Naive thymus-derived CD4-positive, alpha-beta T cell (primary cell): ENCODE measurements around the gene CLPTM1L. TPM values are rescaled to one million over a fixed set of nuclear protein-coding genes. Genes with fewer than 3 reads are reported as not detected.
A peak's percentile ranks its signal among the peaks of the same experiment; 100 is the strongest.

Experiments
- ATAC-seq: fragments of 150-1000 bp; cut with Tn5 transposase; 2 replicates; pipeline ENCODE4 v1.10.0; 2021; ENCODE audit warnings: mild to moderate bottlenecking, moderate library complexity
- CTCF ChIA-PET: fragments of 350-600 bp; sonication (Branson Sonifier 250); formaldehyde crosslinking; loops from one replicate; lab custom pipeline; 2021; ENCODE audit warnings: antibody characterized with exemption; lab: Charles Lee
- POLR2A ChIA-PET: fragments of 350-600 bp; sonication (Branson Sonifier 250); formaldehyde crosslinking; loops from one replicate; lab custom pipeline; 2021; ENCODE audit warnings: antibody characterized with exemption, inconsistent platforms; lab: Charles Lee
- DNase-seq, 9 donors: peaks; one replicate each; pipeline versions ENCODE4 v3.0.0 to v3.0.0-alpha.2; 2020 to 2022; ENCODE audit warnings: mixed read lengths in 1 of 9
- H3K27ac ChIP-seq: one replicate; pipeline ENCODE4 v1.7.0; 2013; ENCODE audit warnings: mild to moderate bottlenecking, low read depth, low read length, moderate library complexity
- H3K27me3 ChIP-seq, 2 donors: one replicate each; pipeline ENCODE4 v1.7.0; 2013; ENCODE audit warnings: low read length in 2 of 2, mild to moderate bottlenecking in 2 of 2, moderate library complexity in 2 of 2; ENCODE audit not compliant: control insufficient read depth in 2 of 2, insufficient read depth in 2 of 2
- H3K36me3 ChIP-seq, 3 experiments: 1 replicate in 2 of 3; 2 replicates in 1 of 3; pipeline ENCODE4 v1.7.0; 2013; ENCODE audit warnings: low read length in 3 of 3, mild to moderate bottlenecking in 3 of 3, moderate library complexity in 1 of 3; ENCODE audit not compliant: insufficient read depth in 3 of 3, control insufficient read depth in 2 of 3
- H3K4me1 ChIP-seq, 2 donors: one replicate each; pipeline ENCODE4 v1.7.0; 2013; ENCODE audit warnings: low read length in 2 of 2, mild to moderate bottlenecking in 2 of 2, moderate library complexity in 1 of 2; ENCODE audit not compliant: control insufficient read depth in 2 of 2, insufficient read depth in 2 of 2
- H3K4me3 ChIP-seq: 2 replicates; pipeline ENCODE4 v1.7.0; 2013; ENCODE audit warnings: mild to moderate bottlenecking, low read length
- H3K9me3 ChIP-seq, 3 experiments: 1 replicate in 2 of 3; 2 replicates in 1 of 3; pipeline ENCODE4 v1.7.0; 2013; ENCODE audit warnings: low read length in 3 of 3; ENCODE audit not compliant: control insufficient read depth in 2 of 3
- H3K27ac Mint-ChIP-seq, 9 donors: one replicate each; pipeline ENCODE4 v1.8.0; 2020 to 2022; ENCODE audit warnings: mixed read lengths in 9 of 9, mild to moderate bottlenecking in 8 of 9, moderate library complexity in 5 of 9, inconsistent platforms in 2 of 9
- H3K27me3 Mint-ChIP-seq, 5 donors: one replicate each; pipeline ENCODE4 v1.8.0; 2021 to 2022; ENCODE audit warnings: mixed read lengths in 5 of 5, mild to moderate bottlenecking in 1 of 5
- H3K36me3 Mint-ChIP-seq, 5 donors: one replicate each; pipeline ENCODE4 v1.8.0; 2020 to 2022; ENCODE audit warnings: mixed read lengths in 5 of 5, mild to moderate bottlenecking in 3 of 5, inconsistent platforms in 1 of 5
- H3K4me1 Mint-ChIP-seq, 7 donors: one replicate each; pipeline ENCODE4 v1.8.0; 2020 to 2022; ENCODE audit warnings: mixed read lengths in 7 of 7, mild to moderate bottlenecking in 3 of 7, inconsistent platforms in 1 of 7
- H3K4me3 Mint-ChIP-seq, 10 donors: one replicate each; pipeline ENCODE4 v1.8.0; 2020 to 2022; ENCODE audit warnings: mild to moderate bottlenecking in 10 of 10, mixed read lengths in 10 of 10, moderate library complexity in 6 of 10, inconsistent platforms in 2 of 10
- H3K9me3 Mint-ChIP-seq, 11 donors: one replicate each; pipeline ENCODE4 v1.8.0; 2020 to 2022; ENCODE audit warnings: mixed read lengths in 11 of 11, mild to moderate bottlenecking in 4 of 11, inconsistent platforms in 1 of 11, moderate library complexity in 1 of 11
- intact Hi-C, 2 donors: fragments of 100-400 bp; cut with micrococcal nuclease; formaldehyde crosslinking; loops; one replicate each; pipeline ENCODE4 v1.15.1; 2023
- polyA plus RNA-seq, 2 donors: library from polyadenylated mRNA; unstranded; fragments of 300-500 nt; fragmentation: Illumina TruSeq; gene quantifications; one replicate each; pipeline ENCODE4 v1.2.3, GENCODE V29; 2021
- total RNA-seq, 6 experiments: library from RNA in 5 of 6; stranded (reverse) in 5 of 6; gene quantifications; 1 replicate in 5 of 6; 2 replicates in 1 of 6; pipeline ENCODE4 v1.2.3 and lab custom pipeline; 2021 to 2026

The CLPTM1L gene
- total and polyA plus RNA-seq, 7 experiments from 2014 or later = 27.7 to 104 (median 67.6) TPM

DNA sequence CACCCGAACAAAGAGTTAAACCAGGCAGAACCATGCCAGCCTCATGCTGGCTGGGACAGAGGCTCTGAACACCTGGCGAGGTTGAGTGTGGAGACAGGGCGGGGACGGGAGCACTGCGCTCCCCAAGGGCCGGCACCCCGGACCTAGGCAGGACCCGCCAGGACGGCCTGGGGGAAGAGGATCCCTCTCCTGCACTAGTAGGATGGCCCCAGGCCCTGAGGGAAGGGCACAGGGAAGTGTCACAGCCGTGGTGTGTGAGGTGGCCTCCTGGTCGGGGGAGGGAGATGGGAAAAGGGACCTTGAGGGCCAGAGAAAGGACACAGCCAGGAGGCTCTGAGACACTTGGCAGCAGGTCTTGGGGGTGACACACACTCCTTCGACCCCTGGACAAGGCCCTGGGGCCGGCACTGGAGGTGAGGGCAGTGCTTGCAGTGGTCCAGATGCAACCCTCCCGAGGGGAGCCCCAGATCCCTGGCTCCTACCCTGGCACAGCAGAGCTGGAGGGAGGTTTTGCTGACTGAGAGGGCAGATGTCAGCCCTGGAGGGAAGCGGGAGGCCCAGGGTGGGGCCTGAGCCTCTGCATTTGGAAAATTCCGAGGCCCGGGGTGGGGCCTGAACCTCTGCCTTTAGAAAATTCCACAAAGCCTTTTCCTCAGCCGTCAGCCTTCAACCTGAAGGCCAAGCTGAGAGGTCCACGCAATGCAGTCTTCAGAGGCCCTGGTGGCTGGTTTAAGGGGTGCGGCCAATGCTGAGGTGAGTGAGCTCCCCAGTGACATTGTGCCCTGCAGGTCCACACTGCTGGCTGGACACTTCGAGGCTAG, 25.3 kb downstream of the CLPTM1L start:
- no peak overlapping the region for H3K4me3 ChIP-seq

DNA sequence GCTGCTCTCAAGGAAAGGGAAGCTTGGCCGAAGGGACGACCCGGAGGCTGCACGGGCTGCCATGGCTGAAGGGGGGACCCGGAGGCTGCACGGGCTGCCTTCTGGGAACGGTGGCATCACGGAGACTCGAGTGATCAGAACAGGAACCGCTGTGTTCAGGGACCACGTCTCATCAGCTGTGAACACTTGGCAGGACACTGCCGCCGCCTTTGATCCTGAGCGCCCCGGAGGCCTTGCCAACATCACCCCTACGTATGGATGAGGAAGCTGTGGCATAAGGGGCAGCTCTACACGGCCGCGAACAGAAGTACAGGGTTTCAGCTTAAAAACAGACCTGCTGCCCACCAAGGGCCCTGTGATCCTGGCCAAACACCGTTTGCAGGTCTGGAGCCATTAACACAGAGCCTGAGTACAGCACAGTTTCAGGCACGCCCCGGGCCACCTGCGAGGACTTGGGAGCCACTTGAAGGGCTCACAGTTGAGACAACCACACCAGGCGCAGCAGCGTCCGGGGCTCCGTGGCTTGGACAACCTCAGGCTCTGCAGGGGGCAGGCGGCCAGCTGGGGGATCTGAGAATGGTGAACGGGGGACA, 26.1 kb downstream of the CLPTM1L start:
- no peak overlapping the region for H3K4me3 ChIP-seq
- H3K27ac ChIP-seq = no peak overlapping the region
- ChIA-PET CTCF (interaction anchor here (1.4 kb wide), 1 partner anchor 64 kb away, joined by 3 read pairs; no protein-coding TSS in a partner anchor), POLR2A (interaction anchor here (1.3 to 6.0 kb wide), 3 partner anchors 10 to 67 kb away, joined by 3 to 40 read pairs (median 6); partner anchors contain the start of gene CLPTM1L)
- Mint-ChIP-seq H3K9me3 (no peaks in the 10 kb centered on the region), H3K4me3 (no peak overlapping the region), H3K36me3 (peaks cover 6 to 26% (median 8%) of the 10 kb centered on the region in 5 donors), H3K27ac (peak overlapping the region in 5 of 9 donors; percentile 12 to 76 (median 36)), H3K27me3 (no peaks in the 10 kb centered on the region), H3K4me1 (peaks cover 17 to 43% (median 37%) of the 10 kb centered on the region in 7 donors)
- peak in 1 of 9 donors; percentile 5 for DNase-seq
- no peaks in the 10 kb centered on the region for H3K27me3 ChIP-seq
- no peaks in the 10 kb centered on the region for H3K9me3 ChIP-seq
- peaks cover 0 to 60% (median 3%) of the 10 kb centered on the region in 3 experiments for H3K36me3 ChIP-seq
- intact Hi-C loops = loop anchor here (5.0 to 10.0 kb wide), 3 partner anchors 61 to 324 kb away; no protein-coding TSS in a partner anchor
- ATAC-seq = no peak
- peaks cover 23 to 36% of the 10 kb centered on the region in 2 donors for H3K4me1 ChIP-seq

More for the DNA sequence above, 25.3 kb downstream of the CLPTM1L start:
- Mint-ChIP-seq H3K4me1 (peaks cover 12 to 35% (median 29%) of the 10 kb centered on the region in 7 donors), H3K27me3 (no peaks in the 10 kb centered on the region), H3K4me3 (no peak overlapping the region), H3K36me3 (peaks cover 6 to 29% (median 8%) of the 10 kb centered on the region in 5 donors), H3K9me3 (no peaks in the 10 kb centered on the region), H3K27ac (peak overlapping the region in 1 of 9 donors; percentile 20)
- H3K9me3 ChIP-seq = no peaks in the 10 kb centered on the region
- DNase-seq (peak in 1 of 9 donors; percentile 4), ATAC-seq (no peak)
- H3K27me3 ChIP-seq = no peaks in the 10 kb centered on the region
- CTCF ChIA-PET = interaction anchor here (1.4 kb wide), 1 partner anchor 65 kb away, joined by 3 read pairs; no protein-coding TSS in a partner anchor
- POLR2A ChIA-PET = interaction anchor here (6.0 kb wide), 1 partner anchor 66 kb away, joined by 40 read pairs; no protein-coding TSS in a partner anchor
- peaks cover 14 to 27% of the 10 kb centered on the region in 2 donors for H3K4me1 ChIP-seq
- peaks cover 0 to 69% (median 9%) of the 10 kb centered on the region in 3 experiments for H3K36me3 ChIP-seq
- no peak overlapping the region for H3K27ac ChIP-seq
- intact Hi-C loops = loop anchor here (5.0 to 10.0 kb wide), 3 partner anchors 62 to 323 kb away; no protein-coding TSS in a partner anchor

DNA sequence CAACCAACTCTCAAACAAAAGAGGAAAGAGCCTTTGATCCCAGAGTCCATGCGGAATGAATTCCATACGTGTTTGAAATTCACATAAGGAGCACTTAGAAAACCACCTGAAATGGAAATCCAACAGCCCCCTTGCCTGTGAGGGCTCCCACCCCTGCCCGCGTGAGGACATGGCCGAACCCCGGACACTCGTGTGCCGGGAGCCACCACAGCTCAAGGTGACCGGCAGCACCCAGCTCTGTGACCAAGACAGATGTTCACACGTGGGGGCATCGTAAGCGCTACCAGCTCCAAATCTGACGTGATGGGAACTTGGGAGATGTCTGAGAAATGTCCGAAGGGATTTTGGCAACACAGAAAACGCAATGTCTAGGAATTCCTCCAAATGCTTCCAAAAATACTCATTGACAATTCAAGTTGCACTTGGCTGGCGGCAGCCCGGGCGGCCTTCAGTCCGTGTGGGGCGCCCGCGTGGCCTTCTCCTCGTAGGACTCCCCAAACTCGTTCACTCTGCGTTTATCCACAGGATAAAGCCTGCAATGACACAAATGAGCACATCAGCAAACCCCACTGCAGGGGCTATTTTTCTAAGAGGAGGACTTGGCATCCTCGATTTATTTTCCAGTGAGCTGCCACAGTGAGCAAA, 26.9 kb downstream of the CLPTM1L start:
- Histone ChIP-seq H3K4me3 (no peak overlapping the region), H3K27ac (no peak overlapping the region), H3K4me1 (peaks cover 30 to 43% of the 10 kb centered on the region in 2 donors), H3K36me3 (peaks cover 0 to 53% (median 3%) of the 10 kb centered on the region in 3 experiments), H3K9me3 (no peaks in the 10 kb centered on the region), H3K27me3 (no peaks in the 10 kb centered on the region)
- Mint-ChIP-seq H3K4me1 (peaks cover 24 to 51% (median 44%) of the 10 kb centered on the region in 7 donors), H3K4me3 (no peak overlapping the region), H3K27ac (peak overlapping the region in 4 of 9 donors; percentile 36 to 96 (median 76)), H3K36me3 (peaks cover 6 to 26% (median 8%) of the 10 kb centered on the region in 5 donors), H3K27me3 (no peaks in the 10 kb centered on the region), H3K9me3 (no peaks in the 10 kb centered on the region)
- ATAC-seq = no peak
- intact Hi-C loops = loop anchor here (2.0 to 10.0 kb wide), 4 partner anchors 15 to 324 kb away; no protein-coding TSS in a partner anchor
- DNase-seq = no peak
- CTCF ChIA-PET = interaction anchor here (1.1 to 1.4 kb wide), 2 partner anchors 37 to 63 kb away, joined by 3 read pairs; no protein-coding TSS in a partner anchor
- POLR2A ChIA-PET = interaction anchor here (1.0 to 6.0 kb wide), 8 partner anchors 9 to 68 kb away, joined by 3 to 40 read pairs (median 4); partner anchors contain the start of genes CLPTM1L and TERT

DNA sequence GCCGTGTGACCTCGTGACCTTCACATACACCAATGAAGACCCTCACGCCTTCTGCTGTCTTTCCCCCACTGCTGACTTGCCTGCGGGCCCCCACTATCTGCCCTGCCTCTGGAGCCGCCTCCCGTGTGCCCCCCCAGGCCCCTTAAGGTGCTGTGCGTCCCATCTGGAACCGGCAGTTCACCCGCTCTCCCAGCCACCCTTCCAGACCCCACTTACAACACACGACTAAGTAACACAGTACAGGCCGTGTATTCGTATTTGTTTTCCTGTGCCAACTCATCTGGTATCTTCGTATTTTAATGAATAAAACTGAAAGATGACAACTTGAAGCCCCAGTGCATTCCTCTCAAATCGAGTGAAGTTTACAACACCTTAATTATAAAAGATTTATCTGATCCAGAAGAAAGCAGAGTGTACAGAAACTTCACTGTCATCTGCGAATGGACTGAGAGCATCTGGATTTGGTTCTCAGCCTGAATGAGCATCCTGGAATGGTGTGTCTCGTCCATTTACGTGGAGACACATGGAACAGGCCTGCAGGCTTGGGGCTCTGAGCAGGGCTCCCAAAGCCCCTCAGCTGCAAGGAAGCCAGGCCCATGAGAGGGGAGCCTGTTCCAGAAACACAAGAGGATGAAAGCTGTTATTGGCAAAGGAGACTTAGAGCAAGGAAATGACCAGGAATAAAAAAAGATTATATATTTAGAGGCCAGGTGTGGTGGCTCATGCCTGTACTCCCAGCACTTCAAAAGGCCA, 28.1 kb downstream of the CLPTM1L start:
- H3K27me3 ChIP-seq = no peaks in the 10 kb centered on the region
- peaks cover 0 to 40% (median 0%) of the 10 kb centered on the region in 3 experiments for H3K36me3 ChIP-seq
- H3K4me1 Mint-ChIP-seq = peaks cover 36 to 63% (median 57%) of the 10 kb centered on the region in 7 donors
- H3K27ac ChIP-seq = peak overlapping the region; percentile 66
- H3K27me3 Mint-ChIP-seq = peaks cover 0 to 2% (median 0%) of the 10 kb centered on the region in 5 donors
- peak in 1 of 9 donors; percentile 7 for DNase-seq
- peaks cover 8 to 26% (median 8%) of the 10 kb centered on the region in 5 donors for H3K36me3 Mint-ChIP-seq
- intact Hi-C loops = loop anchor here (1.0 to 10.0 kb wide), 7 partner anchors 16 to 326 kb away; partner anchors contain the start of gene CLPTM1L (in 1 of the 2)
- H3K4me3 ChIP-seq = peak overlapping the region; percentile 51
- H3K4me1 ChIP-seq = peaks cover 39 to 55% of the 10 kb centered on the region in 2 donors
- peak overlapping the region; percentile 94 to 96 (median 95) for H3K27ac Mint-ChIP-seq
- ATAC-seq = no peak
- ChIA-PET CTCF (interaction anchor here (0.8 to 1.5 kb wide), 5 partner anchors 14 to 211 kb away, joined by 3 to 9 read pairs (median 4); partner anchors contain the start of gene TERT), POLR2A (interaction anchor here (0.6 to 6.0 kb wide), 14 partner anchors 10 to 485 kb away, joined by 3 to 40 read pairs (median 5); partner anchors contain the start of genes CLPTM1L and TERT)
- peaks cover 0 to 3% (median 0%) of the 10 kb centered on the region in 11 donors for H3K9me3 Mint-ChIP-seq
- peak overlapping the region; percentile 81 to 92 (median 86) for H3K4me3 Mint-ChIP-seq
- no peaks in the 10 kb centered on the region for H3K9me3 ChIP-seq
